Neuronal stem cell (in vitro differentiated cells): Measurements from ENCODE around the gene SMC3.
A peak's percentile ranks its signal among the peaks of the same experiment; 100 is the strongest.

Experiments
- DNase-seq: peaks from one replicate; pipeline ENCODE4 v3.0.0-alpha.2; 2013; ENCODE audit warnings: low spot score
- H2AFZ ChIP-seq: one replicate; pipeline ENCODE4 v1.6.1; 2013; ENCODE audit warnings: mild to moderate bottlenecking, low read length, inconsistent platforms
- H2AK5ac ChIP-seq: 2 replicates; pipeline ENCODE4 v1.6.1; 2013; ENCODE audit warnings: low read depth, mild to moderate bottlenecking, inconsistent platforms, low read length, moderate library complexity, mixed read lengths
- H2BK120ac ChIP-seq: 2 replicates; pipeline ENCODE4 v1.6.1; 2013; ENCODE audit warnings: low read depth, mild to moderate bottlenecking, inconsistent platforms, low read length, moderate library complexity, mixed read lengths
- H2BK12ac ChIP-seq: one replicate; pipeline ENCODE4 v1.6.1; 2013; ENCODE audit warnings: low read length, inconsistent platforms
- H2BK15ac ChIP-seq: 2 replicates; pipeline ENCODE4 v1.6.1; 2013; ENCODE audit warnings: mild to moderate bottlenecking, low read length, inconsistent platforms, mixed read lengths
- H2BK5ac ChIP-seq: one replicate; pipeline ENCODE4 v1.6.1; 2013; ENCODE audit warnings: inconsistent platforms, mild to moderate bottlenecking, low read length, moderate library complexity
- H3K14ac ChIP-seq: one replicate; pipeline ENCODE4 v1.6.1; 2013; ENCODE audit warnings: low read length, inconsistent platforms
- H3K18ac ChIP-seq: 2 replicates; pipeline ENCODE4 v1.6.1; 2013; ENCODE audit warnings: low read length, inconsistent platforms
- H3K23ac ChIP-seq: 2 replicates; pipeline ENCODE4 v1.6.1; 2013; ENCODE audit warnings: low read depth, mild to moderate bottlenecking, mixed read lengths, low read length, inconsistent platforms; ENCODE audit not compliant: poor library complexity
- H3K27ac ChIP-seq: replicated peaks from 3 replicates; pipeline ENCODE4 v1.5.1; 2013; ENCODE audit warnings: low read length, inconsistent platforms
- H3K27me3 ChIP-seq, 3 experiments: 2 replicates each; pipeline ENCODE4 v1.6.1; 2013; ENCODE audit warnings: low read length in 3 of 3, mild to moderate bottlenecking in 2 of 3, inconsistent platforms in 1 of 3, low read depth in 1 of 3, mixed read lengths in 1 of 3, moderate library complexity in 1 of 3; ENCODE audit not compliant: control insufficient read depth in 3 of 3, insufficient read depth in 3 of 3
- H3K36me3 ChIP-seq, 2 donors: replicated peaks in 1 of 2; 2 replicates each; pipeline ENCODE4 v1.6.1; 2013; ENCODE audit warnings: low read length in 2 of 2; ENCODE audit not compliant: control insufficient read depth in 2 of 2, insufficient read depth in 2 of 2
- H3K4ac ChIP-seq: 2 replicates; pipeline ENCODE4 v1.6.1; 2013; ENCODE audit warnings: inconsistent platforms, mild to moderate bottlenecking, low read length, moderate library complexity
- H3K4me1 ChIP-seq, 2 donors: 1 replicate in 1 of 2; 2 replicates in 1 of 2; pipeline ENCODE4 v1.6.1; 2013; ENCODE audit warnings: low read length in 2 of 2, low read depth in 1 of 2; ENCODE audit not compliant: control insufficient read depth in 2 of 2, insufficient read depth in 1 of 2
- H3K4me2 ChIP-seq: one replicate; pipeline ENCODE4 v1.6.1; 2013; ENCODE audit warnings: mild to moderate bottlenecking, low read length, inconsistent platforms; ENCODE audit not compliant: insufficient read depth, poor library complexity, severe bottlenecking
- H3K4me3 ChIP-seq, 2 donors: 2 replicates each; pipeline ENCODE4 v1.5.1; 2013; ENCODE audit warnings: low read length in 2 of 2, mild to moderate bottlenecking in 2 of 2, inconsistent platforms in 1 of 2, moderate library complexity in 1 of 2
- H3K79me1 ChIP-seq: one replicate; pipeline ENCODE4 v1.6.1; 2013; ENCODE audit warnings: low read depth, mild to moderate bottlenecking, inconsistent platforms, low read length, moderate library complexity
- H3K9ac ChIP-seq: one replicate; pipeline ENCODE4 v1.6.1; 2013; ENCODE audit warnings: mild to moderate bottlenecking, low read depth, low read length, inconsistent platforms; ENCODE audit not compliant: poor library complexity
- H3K9me3 ChIP-seq, 2 donors: replicated peaks in 1 of 2; 2 replicates each; pipeline versions ENCODE3 to v1.6.1; 2013; ENCODE audit warnings: low read length in 2 of 2, mild to moderate bottlenecking in 2 of 2, inconsistent platforms in 1 of 2, low read depth in 1 of 2, mixed read lengths in 1 of 2, moderate library complexity in 1 of 2; ENCODE audit not compliant: control insufficient read depth in 2 of 2, insufficient read depth in 1 of 2
- H4K8ac ChIP-seq: one replicate; pipeline ENCODE4 v1.6.1; 2013; ENCODE audit warnings: low read depth, mild to moderate bottlenecking, inconsistent platforms, low read length, moderate library complexity
- H4K91ac ChIP-seq: one replicate; pipeline ENCODE4 v1.6.1; 2013; ENCODE audit warnings: low read length, low read depth, mild to moderate bottlenecking, inconsistent platforms; ENCODE audit not compliant: poor library complexity
- WGBS, 2 donors: extraction: QIAGEN DNeasy Blood & Tissue Kit; methylation state at CpG; one replicate each; pipeline ENCODE4 v1.1.7; 2013; ENCODE audit warnings: missing lambda C conversion rate in 2 of 2, mixed read lengths in 1 of 2; ENCODE audit not compliant: insufficient read length in 2 of 2, insufficient replicate concordance in 1 of 2; ENCODE audit errors: extremely low coverage in 2 of 2; 5-methylcytosine and 5-hydroxymethylcytosine counted together

SMC3 gene

DNA sequence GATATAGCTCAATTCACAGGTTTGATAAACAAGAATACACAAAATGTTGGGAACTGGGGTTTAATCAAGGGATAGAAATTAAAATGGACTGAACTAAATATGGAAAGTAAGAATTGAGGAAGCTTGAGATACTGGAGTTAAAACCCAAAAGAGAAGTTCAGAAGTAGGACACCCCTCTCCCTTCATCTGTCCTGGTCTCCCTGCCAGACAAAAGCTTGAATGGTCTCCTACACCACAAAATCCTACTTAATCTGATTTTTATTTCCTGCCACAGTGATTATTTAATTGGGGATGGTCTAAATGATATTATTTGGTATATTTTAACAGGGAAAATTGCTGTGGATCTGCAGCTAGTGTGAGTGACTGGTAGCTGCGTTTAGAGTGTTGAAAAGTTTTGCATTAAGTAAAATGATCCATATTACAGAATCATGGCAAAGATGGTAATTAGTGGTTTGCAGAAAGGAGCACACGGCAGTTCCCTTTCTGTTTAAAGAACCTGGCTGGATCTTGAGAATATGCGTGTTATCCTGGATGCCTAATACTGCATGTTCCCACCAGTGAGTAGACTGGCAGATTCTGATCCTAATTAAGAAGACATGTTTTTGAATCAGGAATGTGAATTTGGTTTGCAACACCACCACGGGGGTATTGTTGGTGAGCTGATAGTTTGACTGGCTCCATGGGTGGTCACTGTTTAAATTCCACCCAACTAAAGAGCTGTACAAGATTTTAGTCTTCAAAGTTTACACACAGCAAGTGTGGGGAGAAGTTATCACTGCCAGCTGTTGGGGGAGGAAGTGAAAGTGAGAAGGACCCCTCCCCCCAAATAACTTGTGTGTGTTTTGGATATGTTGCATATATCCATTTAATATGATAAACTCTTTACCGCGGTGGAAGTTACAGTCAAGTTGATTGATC is 82.1 kb downstream of the SMC3 start:
- Histone ChIP-seq H4K91ac (no peak overlapping the region), H3K14ac (no peak overlapping the region), H4K8ac (no peak overlapping the region), H3K27ac (no peak overlapping the region), H3K36me3 (no peaks in the 10 kb centered on the region), H3K4me2 (no peak overlapping the region), H3K23ac (no peak overlapping the region), H2BK12ac (no peak overlapping the region), H3K27me3 (peaks cover 3 to 89% (median 15%) of the 10 kb centered on the region in 3 experiments), H2BK15ac (no peak overlapping the region), H3K4me3 (no peak overlapping the region), H3K18ac (no peak overlapping the region), H3K79me1 (no peaks in the 10 kb centered on the region), H3K4ac (no peak overlapping the region), H2AFZ (no peak overlapping the region), H2BK5ac (no peak overlapping the region), H3K4me1 (peaks cover 3 to 14% of the 10 kb centered on the region in 2 donors), H2AK5ac (no peak overlapping the region), H2BK120ac (no peak overlapping the region), H3K9me3 (no peaks in the 10 kb centered on the region), H3K9ac (no peak overlapping the region)
- WGBS, 2 donors = no CpG with 5 or more reads among the region's 6 CpGs
- DNase-seq = no peak

DNA sequence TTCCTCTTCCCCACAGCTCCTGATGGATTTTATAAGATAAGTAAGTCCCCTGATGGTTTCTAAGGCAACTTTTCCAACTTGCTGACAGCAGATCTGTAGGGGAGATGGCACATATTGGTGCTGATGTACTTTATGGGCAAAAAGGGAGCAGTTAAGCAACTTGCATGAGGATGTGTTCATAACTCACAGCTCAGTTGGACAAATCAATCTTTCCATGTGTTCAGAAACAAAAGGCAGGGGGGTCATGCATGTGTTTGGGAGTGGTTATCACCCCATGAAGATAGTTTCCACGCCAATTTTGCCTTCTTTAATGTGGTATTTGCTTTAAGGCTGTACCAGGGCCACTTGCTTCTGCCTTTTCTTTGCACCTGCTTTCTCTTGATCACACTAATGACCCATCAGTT is 82.8 kb downstream of the SMC3 start:
- no peak overlapping the region for H2BK12ac ChIP-seq
- no peaks in the 10 kb centered on the region for H3K79me1 ChIP-seq
- no peak overlapping the region for H3K27ac ChIP-seq
- H3K9me3 ChIP-seq = no peaks in the 10 kb centered on the region
- no peak overlapping the region for H3K18ac ChIP-seq
- H3K23ac ChIP-seq = no peak overlapping the region
- no peak overlapping the region for H3K4me3 ChIP-seq
- WGBS, 2 donors = no CpG with 5 or more reads among the region's 1 CpG
- H3K36me3 ChIP-seq = no peaks in the 10 kb centered on the region
- no peak overlapping the region for H4K8ac ChIP-seq
- no peak overlapping the region for H3K9ac ChIP-seq
- H3K4me1 ChIP-seq = peaks cover 2 to 10% of the 10 kb centered on the region in 2 donors
- no peak overlapping the region for H2BK120ac ChIP-seq
- H2BK5ac ChIP-seq = no peak overlapping the region
- no peak overlapping the region for H2AFZ ChIP-seq
- H2BK15ac ChIP-seq = no peak overlapping the region
- no peak for DNase-seq
- H3K14ac ChIP-seq = no peak overlapping the region
- no peak overlapping the region for H3K4me2 ChIP-seq
- H4K91ac ChIP-seq = no peak overlapping the region
- H3K4ac ChIP-seq = no peak overlapping the region
- H2AK5ac ChIP-seq = no peak overlapping the region
- H3K27me3 ChIP-seq = peaks cover 0 to 86% (median 8%) of the 10 kb centered on the region in 3 experiments

DNA sequence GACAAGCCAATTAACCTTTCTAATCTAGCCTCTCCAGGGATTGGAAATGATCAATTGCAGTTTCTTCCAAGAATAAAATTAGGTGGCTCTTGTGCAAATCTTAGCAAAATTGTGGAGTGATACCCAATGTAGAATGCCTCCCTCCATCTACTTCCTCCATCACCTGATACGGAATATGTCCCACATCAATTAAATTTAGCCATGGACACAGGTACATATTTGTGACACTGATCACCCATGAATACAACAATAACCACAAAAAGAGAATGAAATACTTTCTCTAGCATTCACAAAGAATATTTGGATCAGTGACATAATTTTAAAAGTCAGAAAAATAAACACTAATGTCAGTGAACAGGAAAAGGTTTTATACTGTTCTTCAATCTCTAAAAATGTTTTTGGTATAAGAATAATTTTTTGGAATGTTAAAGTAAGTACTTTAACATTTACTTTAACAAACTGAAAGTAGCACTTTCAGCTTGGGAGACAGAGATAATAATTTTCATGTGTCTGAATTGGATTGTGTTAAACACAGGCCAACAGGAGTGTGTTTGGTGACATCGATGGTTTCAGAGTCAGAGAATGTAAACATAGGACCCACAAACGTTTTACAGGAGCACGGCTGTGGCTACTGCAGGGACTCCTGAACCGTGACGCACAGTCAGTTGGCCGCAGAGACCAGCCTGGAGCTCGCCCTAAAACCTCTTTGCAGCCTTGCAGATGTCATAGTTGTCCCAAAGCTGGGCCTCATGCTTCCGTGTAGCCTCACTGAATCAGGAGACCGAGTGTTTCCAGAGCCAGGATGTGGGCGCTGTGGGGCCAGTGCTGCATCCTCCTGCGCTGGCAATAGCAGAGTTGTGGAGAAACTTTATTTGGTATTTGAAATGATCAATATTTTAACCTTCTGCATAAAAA is 83.8 kb downstream of the SMC3 start:
- no peak overlapping the region for H4K91ac ChIP-seq
- no peak overlapping the region for H3K9ac ChIP-seq
- H3K27me3 ChIP-seq = peaks cover 0 to 80% (median 6%) of the 10 kb centered on the region in 3 experiments
- H3K79me1 ChIP-seq = no peaks in the 10 kb centered on the region
- H3K4ac ChIP-seq = no peak overlapping the region
- H2BK15ac ChIP-seq = no peak overlapping the region
- no peak overlapping the region for H2BK5ac ChIP-seq
- H3K36me3 ChIP-seq = no peaks in the 10 kb centered on the region
- H2AK5ac ChIP-seq = no peak overlapping the region
- peaks cover 2 to 10% of the 10 kb centered on the region in 2 donors for H3K4me1 ChIP-seq
- no peak overlapping the region for H3K14ac ChIP-seq
- H2BK12ac ChIP-seq = no peak overlapping the region
- H3K23ac ChIP-seq = no peak overlapping the region
- peak overlapping the region; percentile 7 for H3K18ac ChIP-seq
- H2BK120ac ChIP-seq = no peak overlapping the region
- H4K8ac ChIP-seq = no peak overlapping the region
- no peak overlapping the region for H3K4me3 ChIP-seq
- DNase-seq = no peak
- no CpG with 5 or more reads among the region's 12 CpGs for WGBS, 2 donors
- H3K9me3 ChIP-seq = no peaks in the 10 kb centered on the region
- H2AFZ ChIP-seq = peak overlapping the region; percentile 66
- no peak overlapping the region for H3K27ac ChIP-seq
- H3K4me2 ChIP-seq = no peak overlapping the region
